ENCODE measurements around the gene WDR59. TPM values are rescaled to one million over a fixed set of nuclear protein-coding genes. Genes with fewer than 3 reads are reported as not detected.
A peak's percentile ranks its signal among the peaks of the same experiment; 100 is the strongest.

Gene WDR59
- total RNA-seq, 1 experiment from 2014 or later: 26.8 TPM

DNA sequence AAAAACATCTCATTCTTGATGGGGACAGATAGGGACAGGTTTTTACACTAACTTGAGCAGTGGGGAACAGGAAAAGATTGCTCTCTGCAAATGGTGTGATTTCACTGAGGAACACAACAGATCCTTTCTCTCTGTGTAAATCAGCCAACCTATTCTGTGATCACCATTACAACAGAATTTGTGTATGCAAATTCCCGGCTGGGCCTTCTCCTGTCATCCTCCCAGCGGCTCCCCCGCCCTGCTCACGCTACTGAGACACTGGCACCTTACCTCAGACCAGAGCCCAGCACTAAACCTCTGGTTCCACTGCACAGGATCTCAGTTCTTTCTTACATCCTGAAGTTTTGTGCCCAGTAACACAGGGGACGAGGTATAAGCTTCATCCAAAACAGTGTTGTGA, 113.3 kb downstream of the WDR59 start:
- H3K9me2 ChIP-seq (replicated peaks; ENCODE audit: insufficient read depth, low read length): no peaks in the 10 kb centered on the region
- H3K36me3 ChIP-seq (ENCODE audit: insufficient read depth, low read length): peaks cover 8% of the 10 kb centered on the region; the same call in 1 of the 2 replicates
- H3K4me1 ChIP-seq (ENCODE audit: low read length): peaks cover 8% of the 10 kb centered on the region
- no peak overlapping the region for H3K27ac ChIP-seq (ENCODE audit: low read length)
- H4K20me1 ChIP-seq (ENCODE audit: insufficient read depth, low read depth, low read length): no peaks in the 10 kb centered on the region
- H3K9ac ChIP-seq (ENCODE audit: low read length): no peak overlapping the region
- no peaks in the 10 kb centered on the region for H3K79me2 ChIP-seq (ENCODE audit: low read length)
- H3K27me3 ChIP-seq (ENCODE audit: low read length): no peaks in the 10 kb centered on the region
- no peak for DNase-seq
- H3K4me3 ChIP-seq (ENCODE audit: low read length): no peak overlapping the region
- no peak overlapping the region for H2AFZ ChIP-seq (ENCODE audit: low read length)
- H3K9me3 ChIP-seq (ENCODE audit: low read length): no peaks in the 10 kb centered on the region
- H3K4me2 ChIP-seq (ENCODE audit: low read depth, low read length, poor library complexity, severe bottlenecking): no peak overlapping the region

DNA sequence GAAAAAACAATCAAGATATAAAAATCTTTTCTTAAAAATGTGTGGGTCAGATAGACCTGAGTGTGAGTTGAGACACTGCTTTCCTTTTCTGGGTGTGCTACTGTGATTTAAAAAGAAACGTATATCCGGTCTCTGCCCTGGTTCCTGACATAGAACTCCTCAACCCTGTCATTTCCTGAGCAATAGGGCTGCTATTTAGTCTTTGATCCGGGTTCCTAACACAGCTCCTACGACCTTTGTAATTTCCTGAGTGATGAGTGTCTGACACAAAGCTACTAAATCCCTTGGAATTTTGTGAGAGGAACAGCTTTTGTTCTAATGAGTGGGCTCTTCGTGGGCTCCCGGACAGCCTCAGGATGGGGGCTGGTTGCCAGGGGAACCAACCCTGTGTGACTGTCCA, 116.4 kb downstream of the WDR59 start:
- Histone ChIP-seq H3K27me3 (ENCODE audit: low read length) (no peaks in the 10 kb centered on the region), H3K79me2 (ENCODE audit: low read length) (no peaks in the 10 kb centered on the region), H3K9me3 (ENCODE audit: low read length) (no peaks in the 10 kb centered on the region), H3K4me3 (ENCODE audit: low read length) (no peak overlapping the region), H2AFZ (ENCODE audit: low read length) (no peak overlapping the region), H3K36me3 (ENCODE audit: insufficient read depth, low read length) (peaks cover 5% of the 10 kb centered on the region; the same call in 1 of the 2 replicates), H3K9me2 (replicated peaks; ENCODE audit: insufficient read depth, low read length) (no peaks in the 10 kb centered on the region), H3K4me1 (ENCODE audit: low read length) (peaks cover 8% of the 10 kb centered on the region), H4K20me1 (ENCODE audit: insufficient read depth, low read depth, low read length) (no peaks in the 10 kb centered on the region), H3K4me2 (ENCODE audit: low read depth, low read length, poor library complexity, severe bottlenecking) (no peak overlapping the region), H3K9ac (ENCODE audit: low read length) (no peak overlapping the region), H3K27ac (ENCODE audit: low read length) (no peak overlapping the region)
- DNase-seq: no peak

DNA sequence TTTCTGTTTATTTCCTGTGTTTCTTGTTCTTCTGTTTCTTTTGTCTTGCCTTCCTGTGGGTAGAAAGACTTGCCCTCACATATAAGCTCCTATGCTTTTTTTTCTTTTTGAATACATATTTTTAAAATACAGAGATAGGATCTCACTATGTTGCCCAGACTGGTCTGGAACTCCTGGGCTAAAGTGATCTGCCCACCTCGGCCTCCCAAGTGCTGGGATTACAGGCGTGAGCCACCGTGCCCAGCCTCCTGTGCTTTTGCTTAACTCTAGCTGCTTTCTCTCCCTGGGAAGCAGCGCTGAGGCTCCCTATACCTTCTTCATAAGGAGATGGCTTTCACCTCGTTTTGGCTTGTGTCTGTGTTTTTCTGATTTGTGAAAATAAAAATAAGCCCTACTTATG, 116.9 kb downstream of the WDR59 start:
- no peak overlapping the region for H2AFZ ChIP-seq (ENCODE audit: low read length)
- H3K9ac ChIP-seq (ENCODE audit: low read length): no peak overlapping the region
- no peak overlapping the region for H3K27ac ChIP-seq (ENCODE audit: low read length)
- no peaks in the 10 kb centered on the region for H3K27me3 ChIP-seq (ENCODE audit: low read length)
- no peak for DNase-seq
- H3K9me3 ChIP-seq (ENCODE audit: low read length): no peaks in the 10 kb centered on the region
- no peak overlapping the region for H3K4me2 ChIP-seq (ENCODE audit: low read depth, low read length, poor library complexity, severe bottlenecking)
- H3K36me3 ChIP-seq (ENCODE audit: insufficient read depth, low read length): peaks cover 5% of the 10 kb centered on the region; the same call in 1 of the 2 replicates
- no peak overlapping the region for H3K4me3 ChIP-seq (ENCODE audit: low read length)
- no peaks in the 10 kb centered on the region for H3K79me2 ChIP-seq (ENCODE audit: low read length)
- no peaks in the 10 kb centered on the region for H3K9me2 ChIP-seq (replicated peaks; ENCODE audit: insufficient read depth, low read length)
- H4K20me1 ChIP-seq (ENCODE audit: insufficient read depth, low read depth, low read length): no peaks in the 10 kb centered on the region
- peaks cover 8% of the 10 kb centered on the region for H3K4me1 ChIP-seq (ENCODE audit: low read length)

DNA sequence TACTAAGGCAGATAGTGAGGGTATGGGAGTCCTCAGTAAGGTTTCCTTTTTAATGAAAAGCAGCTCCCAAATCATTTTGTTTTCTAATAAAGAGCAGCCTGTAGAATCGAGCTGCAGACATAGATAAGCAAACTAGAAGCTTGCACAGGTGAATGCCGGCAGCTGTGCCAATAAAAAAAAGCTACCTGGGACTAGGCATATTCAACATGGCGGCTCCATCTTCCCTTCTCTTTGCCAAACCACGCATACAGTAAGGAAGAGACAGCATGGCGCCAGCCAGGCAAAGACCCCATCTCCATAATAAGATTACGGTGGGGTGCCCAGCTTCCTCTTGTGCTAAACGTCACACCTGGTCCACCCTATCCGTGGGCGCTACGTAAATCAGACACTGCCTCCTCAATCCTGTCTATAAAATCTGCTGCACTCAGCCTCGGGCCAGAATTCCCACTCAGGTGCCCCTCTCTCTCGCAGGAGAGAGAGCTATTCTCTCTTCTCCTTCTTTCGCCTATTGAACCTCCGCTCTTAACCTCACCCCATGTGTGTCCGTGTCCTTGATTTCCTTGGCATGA, 117.6 kb downstream of the WDR59 start:
- H3K9me2 ChIP-seq (replicated peaks; ENCODE audit: insufficient read depth, low read length): no peaks in the 10 kb centered on the region
- H3K9me3 ChIP-seq (ENCODE audit: low read length): no peaks in the 10 kb centered on the region
- no peak overlapping the region for H3K9ac ChIP-seq (ENCODE audit: low read length)
- H3K36me3 ChIP-seq (ENCODE audit: insufficient read depth, low read length): peaks cover 5% of the 10 kb centered on the region; the same call in 1 of the 2 replicates
- DNase-seq: no peak
- H2AFZ ChIP-seq (ENCODE audit: low read length): no peak overlapping the region
- H3K27ac ChIP-seq (ENCODE audit: low read length): no peak overlapping the region
- H4K20me1 ChIP-seq (ENCODE audit: insufficient read depth, low read depth, low read length): no peaks in the 10 kb centered on the region
- H3K4me2 ChIP-seq (ENCODE audit: low read depth, low read length, poor library complexity, severe bottlenecking): no peak overlapping the region
- H3K4me1 ChIP-seq (ENCODE audit: low read length): peaks cover 10% of the 10 kb centered on the region
- H3K79me2 ChIP-seq (ENCODE audit: low read length): no peaks in the 10 kb centered on the region
- no peak overlapping the region for H3K4me3 ChIP-seq (ENCODE audit: low read length)
- H3K27me3 ChIP-seq (ENCODE audit: low read length): no peaks in the 10 kb centered on the region

DNA sequence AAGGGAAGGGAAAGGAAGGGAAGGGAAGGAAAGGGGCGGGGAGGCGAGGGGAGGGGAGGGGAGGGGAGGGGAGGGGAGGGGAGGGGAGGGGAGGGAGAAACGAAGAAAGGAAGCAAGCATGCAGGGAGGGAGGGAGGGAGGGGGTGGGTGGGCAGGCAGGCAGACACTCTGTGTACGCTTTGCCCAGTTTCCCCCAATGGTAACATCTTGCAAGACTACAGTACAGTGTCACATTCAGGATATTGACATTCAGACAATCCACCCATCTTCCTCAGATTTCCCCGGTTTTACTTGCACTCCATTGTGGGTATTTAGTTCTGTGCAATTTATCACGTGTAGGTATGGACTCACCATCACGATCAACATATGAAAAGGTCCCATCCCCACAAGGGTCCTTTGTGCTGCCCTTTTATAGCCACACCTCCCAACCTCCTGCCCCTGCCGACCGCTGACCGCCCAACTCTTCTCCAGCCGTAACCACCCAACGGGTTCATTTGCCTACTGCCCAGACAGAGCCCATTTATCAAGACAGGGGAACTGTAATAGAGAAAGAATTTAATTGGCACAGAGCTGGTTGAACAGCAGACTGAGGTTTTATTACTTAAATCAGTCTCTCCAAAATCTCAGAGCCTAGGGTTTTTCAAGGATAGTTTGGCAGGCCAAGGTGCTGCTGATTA, 118.9 kb downstream of the WDR59 start:
- Histone ChIP-seq H3K4me2 (ENCODE audit: low read depth, low read length, poor library complexity, severe bottlenecking) (no peak overlapping the region), H2AFZ (ENCODE audit: low read length) (no peak overlapping the region)

DNA sequence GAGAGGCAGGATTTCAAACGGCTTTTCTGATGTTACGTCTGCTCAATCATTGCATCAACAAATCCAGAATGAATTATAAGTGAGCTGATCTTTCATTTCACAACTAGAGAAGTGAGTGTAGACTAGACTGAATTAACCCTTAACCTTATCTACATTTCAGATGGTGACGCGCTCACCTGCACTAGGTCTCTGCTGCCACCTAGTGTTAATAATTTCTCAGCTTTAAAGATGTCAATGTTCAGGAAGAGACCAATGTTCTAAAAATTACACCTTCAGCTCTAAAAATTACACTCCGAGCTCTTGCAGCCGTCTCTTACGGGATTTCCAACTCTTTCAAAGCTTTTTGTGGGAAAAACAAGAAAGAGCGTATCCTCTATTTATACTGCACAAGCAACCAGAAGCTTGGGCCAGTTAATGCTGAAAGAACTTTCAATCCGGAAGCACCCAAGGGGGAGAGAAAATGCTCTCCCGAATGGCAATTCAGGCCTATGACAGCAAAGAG, 122.1 kb downstream of the WDR59 start:
- no peak overlapping the region for H3K4me3 ChIP-seq (ENCODE audit: low read length)

More for the DNA sequence above, 118.9 kb downstream of the WDR59 start:
- Histone ChIP-seq H3K27ac (ENCODE audit: low read length) (no peak overlapping the region), H3K79me2 (ENCODE audit: low read length) (no peaks in the 10 kb centered on the region), H4K20me1 (ENCODE audit: insufficient read depth, low read depth, low read length) (no peaks in the 10 kb centered on the region), H3K9me2 (replicated peaks; ENCODE audit: insufficient read depth, low read length) (no peaks in the 10 kb centered on the region), H3K36me3 (ENCODE audit: insufficient read depth, low read length) (no peaks in the 10 kb centered on the region), H3K27me3 (ENCODE audit: low read length) (no peaks in the 10 kb centered on the region), H3K4me3 (ENCODE audit: low read length) (no peak overlapping the region), H3K4me1 (ENCODE audit: low read length) (peaks cover 2% of the 10 kb centered on the region; the same call in 1 of the 2 replicates), H3K9ac (ENCODE audit: low read length) (no peak overlapping the region), H3K9me3 (ENCODE audit: low read length) (no peaks in the 10 kb centered on the region)
- no peak for DNase-seq

DNA sequence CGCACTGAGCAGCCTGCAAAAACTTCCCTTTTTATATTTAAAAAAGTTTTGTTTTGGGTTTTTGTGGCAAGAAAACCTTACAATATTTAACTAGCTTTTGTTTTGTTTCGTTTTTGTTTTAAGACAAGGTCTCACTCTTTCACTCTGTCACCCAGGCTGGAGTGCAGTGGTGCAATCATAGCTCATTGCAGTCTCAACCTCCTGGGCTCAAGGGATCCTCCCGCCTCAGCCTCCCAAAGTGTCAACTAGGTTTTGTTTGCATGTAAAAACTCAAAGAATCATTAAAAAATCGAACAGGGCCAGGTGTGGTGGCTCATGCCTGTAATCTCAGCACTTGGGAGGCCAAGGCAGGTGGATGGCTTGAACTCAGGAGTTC, 132.4 kb downstream of the WDR59 start:
- no peaks in the 10 kb centered on the region for H3K79me2 ChIP-seq (ENCODE audit: low read length)
- H3K9me2 ChIP-seq (replicated peaks; ENCODE audit: insufficient read depth, low read length): no peaks in the 10 kb centered on the region
- H3K4me3 ChIP-seq (ENCODE audit: low read length): no peak overlapping the region
- H3K27me3 ChIP-seq (ENCODE audit: low read length): no peaks in the 10 kb centered on the region
- no peak overlapping the region for H3K4me2 ChIP-seq (ENCODE audit: low read depth, low read length, poor library complexity, severe bottlenecking)
- no peak overlapping the region for H2AFZ ChIP-seq (ENCODE audit: low read length)
- no peak overlapping the region for H3K27ac ChIP-seq (ENCODE audit: low read length)
- H3K9ac ChIP-seq (ENCODE audit: low read length): no peak overlapping the region
- DNase-seq: no peak
- no peaks in the 10 kb centered on the region for H3K4me1 ChIP-seq (ENCODE audit: low read length)
- H3K9me3 ChIP-seq (ENCODE audit: low read length): no peaks in the 10 kb centered on the region
- H3K36me3 ChIP-seq (ENCODE audit: insufficient read depth, low read length): no peaks in the 10 kb centered on the region
- no peaks in the 10 kb centered on the region for H4K20me1 ChIP-seq (ENCODE audit: insufficient read depth, low read depth, low read length)

More for the DNA sequence above, 122.1 kb downstream of the WDR59 start:
- Histone ChIP-seq H3K27ac (ENCODE audit: low read length) (no peak overlapping the region), H2AFZ (ENCODE audit: low read length) (no peak overlapping the region), H3K36me3 (ENCODE audit: insufficient read depth, low read length) (no peaks in the 10 kb centered on the region), H3K79me2 (ENCODE audit: low read length) (no peaks in the 10 kb centered on the region), H3K4me2 (ENCODE audit: low read depth, low read length, poor library complexity, severe bottlenecking) (peak overlapping the region; percentile 42), H3K9me2 (replicated peaks; ENCODE audit: insufficient read depth, low read length) (no peaks in the 10 kb centered on the region), H3K27me3 (ENCODE audit: low read length) (no peaks in the 10 kb centered on the region), H4K20me1 (ENCODE audit: insufficient read depth, low read depth, low read length) (no peaks in the 10 kb centered on the region), H3K9me3 (ENCODE audit: low read length) (no peaks in the 10 kb centered on the region), H3K9ac (ENCODE audit: low read length) (peak overlapping the region; percentile 36; the same call in 1 of the 2 replicates), H3K4me1 (ENCODE audit: low read length) (peaks cover 2% of the 10 kb centered on the region; the same call in 1 of the 2 replicates)
- peak; percentile 83 for DNase-seq

DNA sequence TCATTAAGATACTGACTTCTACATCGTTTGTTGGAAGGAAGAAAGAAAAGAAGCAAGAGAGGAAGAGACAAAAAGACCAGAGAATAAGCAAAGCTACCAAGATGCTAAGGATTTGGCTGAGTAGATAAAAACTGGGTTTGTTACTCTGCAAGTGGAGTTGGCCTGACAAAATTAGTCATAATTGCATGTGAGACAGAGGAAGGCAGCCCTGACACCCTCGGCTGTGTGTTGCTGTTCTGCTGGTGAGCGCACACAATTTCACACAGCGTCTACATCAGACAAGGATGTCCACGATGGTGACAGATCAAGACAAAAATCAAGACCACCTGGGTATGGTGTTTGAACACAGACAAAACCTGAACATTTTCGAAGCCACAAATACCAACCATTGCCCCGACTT, 134.9 kb downstream of the WDR59 start:
- DNase-seq: no peak
- H3K9me3 ChIP-seq (ENCODE audit: low read length): no peaks in the 10 kb centered on the region

More for the DNA sequence above, 134.9 kb downstream of the WDR59 start:
- Histone ChIP-seq H3K27ac (ENCODE audit: low read length) (no peak overlapping the region), H3K9me2 (replicated peaks; ENCODE audit: insufficient read depth, low read length) (no peaks in the 10 kb centered on the region), H3K36me3 (ENCODE audit: insufficient read depth, low read length) (no peaks in the 10 kb centered on the region), H3K4me1 (ENCODE audit: low read length) (no peaks in the 10 kb centered on the region), H3K79me2 (ENCODE audit: low read length) (no peaks in the 10 kb centered on the region), H2AFZ (ENCODE audit: low read length) (no peak overlapping the region), H3K27me3 (ENCODE audit: low read length) (no peaks in the 10 kb centered on the region), H3K4me2 (ENCODE audit: low read depth, low read length, poor library complexity, severe bottlenecking) (no peak overlapping the region), H4K20me1 (ENCODE audit: insufficient read depth, low read depth, low read length) (no peaks in the 10 kb centered on the region), H3K4me3 (ENCODE audit: low read length) (no peak overlapping the region), H3K9ac (ENCODE audit: low read length) (no peak overlapping the region)

All from Karpas-422 (cell line).